HFF-Myc (cell line): ENCODE data around the gene OPRPN.

ENCODE experiments used
- DNase-seq: peaks from one replicate; pipeline ENCODE4 v3.0.0-alpha.2; 2011; ENCODE audit warnings: low read depth; ENCODE audit errors: extremely low read depth
- H3K4me3 ChIP-seq: replicated peaks from 2 replicates; pipeline ENCODE4 v1.5.1; 2011; ENCODE audit warnings: low read depth, mild to moderate bottlenecking, control low read depth, low read length
- CTCF ChIP-seq: IDR thresholded peaks from 2 replicates; pipeline ENCODE4 v1.5.1; 2012; ENCODE audit warnings: mild to moderate bottlenecking, low read depth, low read length, control low read depth; ENCODE audit errors: missing control alignments

The OPRPN gene

DNA sequence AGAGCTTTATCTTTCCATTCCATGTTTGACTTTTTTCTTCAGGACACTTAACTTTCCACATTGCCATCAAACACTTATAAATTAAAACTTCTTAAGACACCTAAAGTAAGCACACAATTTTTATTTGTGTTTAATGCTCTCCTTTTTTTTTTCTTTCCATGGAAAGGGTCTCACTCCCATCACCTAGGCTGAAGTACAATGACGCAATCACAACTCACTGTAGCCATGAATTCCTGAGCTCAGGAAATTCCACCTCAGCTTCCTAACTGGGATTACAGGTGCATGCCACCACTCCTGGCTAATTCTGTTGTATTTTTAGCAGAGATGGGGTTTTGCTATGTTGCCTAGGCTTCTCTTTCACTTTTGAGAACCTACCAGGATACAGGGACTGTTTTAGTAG is 29.9 kb upstream of the OPRPN start:
- TF ChIP-seq CTCF = no peak
- no peak for DNase-seq
- no peak overlapping the region for H3K4me3 ChIP-seq

DNA sequence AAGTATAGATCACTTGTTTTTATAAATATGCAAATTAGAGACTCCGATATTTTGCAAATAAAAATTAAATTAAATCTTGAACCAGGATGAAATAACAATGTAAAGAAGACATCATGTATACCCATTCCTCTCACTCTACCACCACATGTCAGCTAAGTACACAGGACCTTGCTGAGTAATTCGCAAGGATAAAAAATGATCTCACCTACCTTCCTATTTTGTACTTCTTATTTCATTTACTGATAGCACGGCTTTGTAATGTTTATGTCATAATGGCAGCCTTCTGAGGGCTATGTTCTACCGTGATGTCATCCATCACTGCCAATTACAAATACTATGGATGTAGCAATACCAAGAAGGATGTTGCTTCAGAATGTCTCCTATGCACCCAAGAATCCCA is 25.8 kb upstream of the OPRPN start:
- DNase-seq = no peak
- TF ChIP-seq CTCF = no peak
- H3K4me3 ChIP-seq = no peak overlapping the region

- no peak overlapping the region for H3K4me3 ChIP-seq
- TF ChIP-seq CTCF = no peak
- DNase-seq = no peak
Measured at GRCh38 chr4:70372760-70373159, 25.0 kb upstream of the OPRPN start.

- H3K4me3 ChIP-seq = no peak overlapping the region
- no peak for DNase-seq
- no peak for TF ChIP-seq CTCF
Measured at GRCh38 chr4:70380578-70380977, 17.2 kb upstream of the OPRPN start.

DNA sequence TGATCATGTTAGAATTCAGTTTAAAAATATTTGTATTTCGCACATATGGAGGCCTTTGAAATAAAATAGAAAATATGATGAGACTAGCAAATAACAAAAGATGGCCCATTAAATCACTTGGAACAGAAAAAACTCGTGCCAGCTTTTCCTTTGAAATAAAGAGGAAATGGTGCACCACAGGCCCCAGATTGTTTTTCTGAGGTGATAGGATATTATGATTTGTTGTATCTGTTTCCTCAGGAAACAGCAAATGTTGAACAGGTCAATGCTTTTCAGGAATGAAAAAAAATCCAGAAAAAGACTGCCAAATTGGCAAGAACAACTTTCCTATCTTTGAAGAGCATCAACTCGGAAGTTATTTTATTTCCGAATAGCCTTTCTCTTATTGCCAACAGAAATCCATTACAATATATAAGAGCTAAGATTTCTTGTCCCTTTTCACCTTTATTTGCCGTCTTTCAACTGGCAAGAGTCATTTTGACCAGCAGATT is 15.0 kb upstream of the OPRPN start, which contains the start of gene SMR3B:
Gene SMR3B (plus strand): TSS at position 441 of the 491 bp plus-strand sequence. CDS start 1,380 bp downstream, outside the sequence.
- DNase-seq = no peak
- H3K4me3 ChIP-seq = no peak within 1 kb of the TSS
- TF ChIP-seq CTCF = no peak

DNA sequence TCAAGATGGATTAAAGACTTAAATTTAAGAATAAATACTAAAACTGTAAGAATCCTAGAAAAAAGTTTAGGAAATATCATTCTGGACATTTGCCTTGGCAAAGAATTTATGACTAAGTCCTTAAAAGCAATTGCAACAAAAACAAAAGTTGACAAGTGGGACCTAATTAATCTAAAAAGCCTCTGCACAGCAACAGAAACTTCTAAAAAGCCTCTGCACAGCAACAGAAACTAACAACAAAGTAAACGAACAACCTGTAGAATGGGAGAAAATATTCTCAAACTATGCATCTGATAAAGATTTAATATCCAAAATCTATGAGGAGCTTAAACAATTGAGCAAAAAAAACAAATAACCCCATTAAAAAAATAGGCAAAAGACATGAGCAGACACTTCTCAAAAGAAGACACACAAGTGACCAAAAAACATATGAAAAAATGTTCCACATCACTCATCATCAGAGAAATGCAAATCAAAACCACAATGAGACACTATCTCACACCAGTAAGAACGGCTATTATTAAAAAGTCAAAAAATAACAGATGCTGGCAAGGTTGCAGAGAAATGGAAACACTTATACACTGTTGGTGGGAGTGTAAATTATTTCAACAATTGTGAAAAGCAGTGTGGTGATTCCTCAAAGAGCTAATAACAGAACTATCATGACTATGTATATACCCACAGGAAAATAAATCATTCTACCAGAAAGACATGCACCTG is 5.5 kb upstream of the OPRPN start:
- no peak overlapping the region for H3K4me3 ChIP-seq
- TF ChIP-seq CTCF = no peak
- no peak for DNase-seq

DNA sequence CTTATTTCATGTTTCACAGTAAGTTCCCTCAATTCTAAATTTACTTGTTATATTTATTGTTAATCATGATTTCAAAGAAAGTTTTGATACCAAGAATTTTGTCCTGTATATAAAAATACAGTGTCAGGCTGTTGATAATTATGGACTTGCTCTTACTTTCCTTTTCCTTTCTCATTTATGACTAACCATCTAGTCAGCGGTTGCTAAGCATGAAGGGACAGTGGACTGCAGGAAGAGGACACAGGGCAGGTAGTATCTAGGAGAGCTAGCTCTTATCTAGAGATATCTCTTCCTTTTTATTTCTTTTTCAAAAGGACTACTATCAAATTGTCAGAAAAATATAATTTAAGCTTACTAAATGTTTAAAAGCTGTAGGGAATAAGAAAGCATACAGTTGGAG is 1.6 kb downstream of the OPRPN start:
- TF ChIP-seq CTCF = no peak
- no peak for DNase-seq
- no peak overlapping the region for H3K4me3 ChIP-seq
